Coronary artery (tissue), 2 donors: ENCODE measurements around the gene APOBR.
"Not testable (repeated sequence)": the region's sequence is repeated elsewhere in the genome, so short reads cannot be mapped to it uniquely, and the experiment has no call there.

ENCODE experiments used
- DNase-seq: peaks from one replicate; pipeline ENCODE4 v3.0.0-alpha.2; 2017; ENCODE audit warnings: low spot score
- H3K27ac ChIP-seq, 2 donors: fragments of 200-600 bp; sonication (generic); one replicate each; pipeline ENCODE4 v1.5.1; 2016 to 2019
- H3K4me3 ChIP-seq: fragments of 200-600 bp; sonication (generic); 2 replicates; pipeline ENCODE4 v1.5.1; 2016; ENCODE audit warnings: mild to moderate bottlenecking, moderate library complexity
- TF ChIP-seq, protein P1 (sequence below): fragments of 200-600 bp; sonication (generic); IDR thresholded peaks from one replicate; pipeline ENCODE4 v1.5.1; 2019; ENCODE audit warnings: antibody characterized with exemption

The APOBR gene

DNA sequence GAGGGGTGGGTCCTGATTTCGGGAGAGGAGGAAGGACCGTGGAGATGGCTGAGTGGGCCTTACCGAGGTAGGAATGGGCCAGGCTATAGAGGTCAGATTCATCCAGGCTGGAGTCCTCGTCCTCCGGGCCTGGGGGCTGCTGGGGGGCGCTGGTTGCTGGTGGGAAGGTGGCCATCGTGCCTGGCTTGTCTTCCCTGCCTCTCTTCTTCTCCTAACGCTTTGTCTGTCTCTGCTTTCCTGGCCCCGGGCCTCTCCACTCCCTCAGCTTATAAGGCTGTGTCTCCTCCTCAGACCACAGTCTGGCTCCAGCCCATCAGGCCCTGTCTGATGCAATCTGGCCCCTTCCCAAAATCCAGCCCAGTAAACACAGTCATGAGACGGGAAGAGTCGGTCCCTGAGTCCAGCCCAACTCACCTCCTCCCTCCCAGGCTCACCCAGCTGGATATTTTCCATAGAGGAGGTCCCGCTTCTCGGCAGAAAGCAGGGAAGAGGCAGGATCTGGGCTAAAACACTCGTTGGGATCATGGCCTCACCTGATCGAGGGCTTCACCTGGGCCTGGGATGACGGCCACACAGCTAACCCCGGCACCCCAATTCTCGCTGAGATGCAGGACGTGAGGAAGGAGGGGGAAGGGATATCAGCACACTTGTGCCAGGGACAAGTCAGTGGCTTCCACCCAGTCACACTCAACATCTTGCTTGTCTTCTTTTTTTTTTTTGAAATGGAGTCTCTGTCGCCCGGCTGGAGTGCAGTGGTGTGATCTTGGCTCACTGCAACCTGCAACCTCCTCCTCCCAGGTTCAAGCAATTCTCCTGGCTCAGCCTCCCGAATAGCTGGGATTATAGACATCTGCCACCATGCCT lies 44.5 kb downstream of the APOBR start, which contains the start of gene NUPR1:
TSS of gene NUPR1 (minus strand) at position 242 of the 864 bp plus-strand sequence. CDS start at position 175, 67 bp downstream.
- peak within 1 kb of the TSS; percentile 97 to 98 for H3K27ac ChIP-seq
- peak; percentile 98 for DNase-seq
- H3K4me3 ChIP-seq = peak within 1 kb of the TSS; percentile 76
- TF ChIP-seq, protein P1, sequence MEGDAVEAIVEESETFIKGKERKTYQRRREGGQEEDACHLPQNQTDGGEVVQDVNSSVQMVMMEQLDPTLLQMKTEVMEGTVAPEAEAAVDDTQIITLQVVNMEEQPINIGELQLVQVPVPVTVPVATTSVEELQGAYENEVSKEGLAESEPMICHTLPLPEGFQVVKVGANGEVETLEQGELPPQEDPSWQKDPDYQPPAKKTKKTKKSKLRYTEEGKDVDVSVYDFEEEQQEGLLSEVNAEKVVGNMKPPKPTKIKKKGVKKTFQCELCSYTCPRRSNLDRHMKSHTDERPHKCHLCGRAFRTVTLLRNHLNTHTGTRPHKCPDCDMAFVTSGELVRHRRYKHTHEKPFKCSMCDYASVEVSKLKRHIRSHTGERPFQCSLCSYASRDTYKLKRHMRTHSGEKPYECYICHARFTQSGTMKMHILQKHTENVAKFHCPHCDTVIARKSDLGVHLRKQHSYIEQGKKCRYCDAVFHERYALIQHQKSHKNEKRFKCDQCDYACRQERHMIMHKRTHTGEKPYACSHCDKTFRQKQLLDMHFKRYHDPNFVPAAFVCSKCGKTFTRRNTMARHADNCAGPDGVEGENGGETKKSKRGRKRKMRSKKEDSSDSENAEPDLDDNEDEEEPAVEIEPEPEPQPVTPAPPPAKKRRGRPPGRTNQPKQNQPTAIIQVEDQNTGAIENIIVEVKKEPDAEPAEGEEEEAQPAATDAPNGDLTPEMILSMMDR = no peak

DNA sequence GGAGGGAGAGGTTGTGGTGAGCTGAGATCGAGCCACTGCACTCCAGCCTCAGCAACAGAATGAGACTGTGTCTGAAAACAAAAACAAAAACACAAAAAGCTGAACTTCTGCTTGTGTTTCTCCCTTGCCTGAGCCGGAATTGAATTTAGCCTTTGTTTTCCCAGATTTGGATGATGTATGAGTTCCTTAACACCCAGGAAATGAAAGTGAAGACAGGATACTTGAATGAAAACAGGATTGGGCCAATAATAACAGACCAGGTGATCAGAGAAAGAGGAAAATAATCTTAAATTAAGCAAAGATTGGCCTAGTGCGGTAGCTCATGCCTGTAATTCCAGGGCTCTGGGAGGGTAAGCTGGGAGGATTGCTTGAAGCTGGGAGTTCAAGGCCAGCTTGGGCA lies 45.9 kb downstream of the APOBR start:
- no peak for DNase-seq
- Histone ChIP-seq H3K27ac (no peak overlapping the region), H3K4me3 (no peak overlapping the region)
- TF ChIP-seq, protein P1 = no peak

DNA sequence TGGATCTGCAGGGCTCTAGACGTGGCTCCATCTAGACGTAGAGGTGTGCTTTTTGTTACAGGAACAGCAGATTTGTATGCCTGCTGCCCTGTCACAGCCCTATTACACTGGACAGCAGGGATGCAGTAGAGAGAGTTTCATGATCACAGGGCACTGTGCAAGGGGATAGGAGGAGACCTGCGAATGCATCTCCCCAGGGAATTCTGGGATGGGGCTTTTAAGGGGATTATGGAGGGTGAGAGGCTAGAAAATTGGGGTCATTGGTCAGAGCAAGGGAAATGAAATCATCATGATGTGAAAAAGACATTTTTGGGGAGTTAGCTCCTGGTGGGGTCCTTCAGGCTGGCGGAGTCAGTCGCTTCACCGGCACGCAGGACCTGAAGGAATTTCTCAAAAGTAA lies 48.2 kb downstream of the APOBR start:
- no peak overlapping the region for H3K4me3 ChIP-seq
- no peak overlapping the region for H3K27ac ChIP-seq
- DNase-seq = no peak
- TF ChIP-seq, protein P1 = no peak

DNA sequence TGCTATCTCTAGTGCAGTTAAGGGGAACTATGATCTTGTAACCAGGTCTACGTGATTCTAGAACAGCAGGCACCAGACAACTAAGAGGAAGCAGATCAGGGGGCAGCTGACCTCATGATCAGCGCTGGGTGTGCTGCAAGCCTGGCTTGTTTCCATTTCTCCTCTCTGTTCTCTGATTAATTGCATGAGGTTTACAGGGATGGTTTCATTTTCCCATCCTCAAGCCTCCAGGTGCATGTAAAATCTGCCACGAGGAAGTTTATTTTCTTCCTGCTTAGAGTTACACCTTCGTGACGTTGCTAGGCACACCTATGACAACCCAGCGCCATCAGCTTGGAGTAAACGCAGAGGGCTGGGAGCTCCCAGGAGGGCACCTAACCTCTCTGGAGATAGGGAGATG lies 48.6 kb downstream of the APOBR start:
- H3K27ac ChIP-seq = no peak overlapping the region
- TF ChIP-seq, protein P1 = no peak
- H3K4me3 ChIP-seq = no peak overlapping the region
- no peak for DNase-seq

DNA sequence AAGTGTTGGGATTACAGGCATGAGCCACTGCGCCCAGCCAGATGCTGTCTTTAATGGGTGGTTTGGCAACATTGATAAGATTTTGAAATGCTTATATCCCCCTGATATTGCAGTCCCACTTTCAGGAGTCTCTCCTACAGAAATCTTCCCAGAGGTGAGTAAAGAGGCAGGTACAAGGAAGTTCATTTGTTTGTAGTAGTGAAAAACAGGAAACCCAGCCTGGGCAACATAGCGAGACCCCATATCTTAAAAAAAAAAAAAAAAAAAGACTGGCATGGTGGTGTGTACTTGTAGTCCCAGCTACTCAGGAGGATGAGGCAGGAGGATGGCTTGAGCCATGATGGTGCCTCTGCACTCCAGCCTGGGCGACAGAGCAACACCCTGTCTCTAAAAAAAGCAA lies 50.6 kb downstream of the APOBR start:
- no peak overlapping the region for H3K27ac ChIP-seq
- no peak for DNase-seq
- H3K4me3 ChIP-seq = no peak overlapping the region
- TF ChIP-seq, protein P1 = no peak

DNA sequence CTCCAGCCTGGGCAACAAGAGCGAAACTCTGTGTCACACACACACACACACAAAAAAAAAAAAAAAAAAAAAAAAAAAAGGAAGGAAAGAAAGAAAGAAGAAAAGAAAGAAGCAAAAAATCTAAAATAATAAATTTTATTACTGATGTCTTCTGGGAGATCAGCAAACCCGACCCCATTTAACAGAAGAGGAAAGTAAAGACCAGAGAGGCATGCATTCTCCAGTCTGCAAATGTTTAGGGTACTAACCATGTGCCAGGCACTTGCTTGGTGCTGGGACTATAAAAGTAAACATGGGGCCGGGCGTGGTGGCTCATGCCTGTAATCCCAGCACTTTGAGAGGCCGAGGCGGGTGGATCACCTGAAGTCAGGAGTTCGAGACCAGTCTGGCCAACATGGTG lies 51.5 kb downstream of the APOBR start:
- not testable (repeated sequence) for H3K4me3 ChIP-seq, H3K27ac ChIP-seq, DNase-seq

DNA sequence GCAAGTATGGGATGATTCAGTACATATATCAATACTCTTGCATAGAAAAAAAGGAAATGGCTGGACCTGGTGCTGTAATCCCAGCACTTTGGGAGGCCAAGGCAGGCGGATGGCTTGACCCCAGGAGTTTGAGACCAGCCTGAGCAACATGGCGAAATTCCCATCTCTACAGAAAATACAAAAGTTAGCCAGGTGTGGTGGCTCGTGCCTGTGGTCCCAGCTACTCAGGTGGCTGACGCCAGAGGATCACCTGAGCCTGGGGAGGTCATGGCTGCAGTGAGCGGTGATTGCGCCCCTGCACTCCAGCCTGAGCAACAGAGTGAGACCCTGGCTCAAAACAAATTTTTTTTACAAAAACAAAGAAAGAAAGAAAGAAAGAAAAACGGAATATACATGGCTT lies 52.2 kb downstream of the APOBR start:
- no peak overlapping the region for H3K27ac ChIP-seq
- TF ChIP-seq, protein P1 = no peak
- no peak for DNase-seq
- H3K4me3 ChIP-seq = no peak overlapping the region
